IMR-90 (cell line): ENCODE data around the gene KRTAP5-3. TPM values are rescaled to one million over a fixed set of nuclear protein-coding genes. Genes with fewer than 3 reads are reported as not detected.

Experiments used
- ATAC-seq: fragments of 200-7000 bp; cut with Tn5 transposase; 2 replicates; pipeline ENCODE4 v1.9.1; 2020; ENCODE audit warnings: low read depth, mild to moderate bottlenecking, moderate library complexity
- BruUV-seq: library from RNA; stranded (reverse); fragments of 400-500 nt; replicated peaks from 2 replicates; lab custom pipeline; 2021; lab: Mats Ljungman, UMichigan
- CTCF ChIA-PET: fragments of 300-600 bp; formaldehyde crosslinking; extraction: SDS; loops from one replicate; lab custom pipeline; 2021; ENCODE audit warnings: antibody characterized with exemption; lab: Yijun Ruan, JAX
- POLR2A ChIA-PET: fragments of 300-600 bp; sonication (Branson Sonifier 250); formaldehyde crosslinking; loops from one replicate; lab custom pipeline; 2022; ENCODE audit warnings: antibody characterized with exemption; ENCODE audit not compliant: unreplicated experiment; lab: Charles Lee
- DNase-seq: peaks from one replicate; pipeline ENCODE4 v3.0.0; 2013
- H2AFZ ChIP-seq: replicated peaks from 2 replicates; pipeline ENCODE3; 2013; ENCODE audit warnings: low read length, mild to moderate bottlenecking; ENCODE audit not compliant: poor library complexity
- H2AK5ac ChIP-seq: 2 replicates; pipeline ENCODE4 v1.6.1; 2013; ENCODE audit warnings: low read depth, low read length, inconsistent platforms
- H2AK9ac ChIP-seq: replicated peaks from 2 replicates; pipeline ENCODE3; 2013; ENCODE audit warnings: mild to moderate bottlenecking, low read depth, low read length, moderate library complexity; ENCODE audit not compliant: poor library complexity
- H2BK120ac ChIP-seq: 2 replicates; pipeline ENCODE4 v1.6.1; 2013; ENCODE audit warnings: low read depth, low read length, inconsistent platforms
- H2BK15ac ChIP-seq: 3 replicates; pipeline ENCODE4 v1.6.1; 2013; ENCODE audit warnings: low read depth, low read length, inconsistent platforms
- H2BK20ac ChIP-seq: 2 replicates; pipeline ENCODE4 v1.6.1; 2013; ENCODE audit warnings: low read depth, mild to moderate bottlenecking, inconsistent platforms, low read length, moderate library complexity
- H2BK5ac ChIP-seq: 2 replicates; pipeline ENCODE4 v1.6.1; 2013; ENCODE audit warnings: mild to moderate bottlenecking, low read depth, low read length, inconsistent platforms; ENCODE audit not compliant: poor library complexity, severe bottlenecking
- H3K14ac ChIP-seq: replicated peaks from 2 replicates; pipeline ENCODE4 v1.6.1; 2013; ENCODE audit warnings: low read depth, low read length, inconsistent platforms
- H3K18ac ChIP-seq: 2 replicates; pipeline ENCODE4 v1.6.1; 2013; ENCODE audit warnings: low read depth, low read length, control low read depth
- H3K23ac ChIP-seq: 2 replicates; pipeline ENCODE4 v1.6.1; 2013; ENCODE audit warnings: low read depth, low read length, inconsistent platforms
- H3K27ac ChIP-seq: 2 replicates; pipeline ENCODE4 v1.5.1; 2013; ENCODE audit warnings: mild to moderate bottlenecking, control low read depth, low read length; ENCODE audit not compliant: insufficient read depth
- H3K27me3 ChIP-seq: 2 replicates; pipeline ENCODE4 v1.6.1; 2013; ENCODE audit warnings: low read length; ENCODE audit not compliant: control insufficient read depth, insufficient read depth
- H3K36me3 ChIP-seq: 2 replicates; pipeline ENCODE4 v1.6.1; 2013; ENCODE audit warnings: low read length, mixed read lengths; ENCODE audit not compliant: control insufficient read depth, insufficient read depth
- H3K4ac ChIP-seq: 2 replicates; pipeline ENCODE4 v1.6.1; 2013; ENCODE audit warnings: low read depth, low read length, inconsistent platforms
- H3K4me1 ChIP-seq: 2 replicates; pipeline ENCODE4 v1.6.1; 2013; ENCODE audit warnings: low read length, mixed read lengths; ENCODE audit not compliant: control insufficient read depth, insufficient read depth
- H3K4me2 ChIP-seq: 2 replicates; pipeline ENCODE4 v1.6.1; 2013; ENCODE audit warnings: low read depth, mild to moderate bottlenecking, control low read depth, low read length, moderate library complexity
- H3K4me3 ChIP-seq: 2 replicates; pipeline ENCODE4 v1.5.1; 2013; ENCODE audit warnings: low read depth, mild to moderate bottlenecking, control low read depth, low read length, moderate library complexity; ENCODE audit not compliant: insufficient read depth
- H3K56ac ChIP-seq: 2 replicates; pipeline ENCODE4 v1.6.1; 2013; ENCODE audit warnings: low read length, inconsistent platforms; ENCODE audit not compliant: insufficient read depth; ENCODE audit errors: extremely low read depth
- H3K79me1 ChIP-seq, 2 experiments: 2 replicates each; pipeline ENCODE4 v1.6.1; 2013; ENCODE audit warnings: low read length in 2 of 2, inconsistent platforms in 1 of 2, low read depth in 1 of 2
- H3K9ac ChIP-seq: 2 replicates; pipeline ENCODE4 v1.6.1; 2013; ENCODE audit warnings: low read depth, low read length, control low read depth
- H3K9me1 ChIP-seq: 2 replicates; pipeline ENCODE4 v1.6.1; 2013; ENCODE audit warnings: low read length, inconsistent platforms; ENCODE audit not compliant: insufficient read depth
- H3K9me3 ChIP-seq: 2 replicates; pipeline ENCODE4 v1.6.1; 2013; ENCODE audit warnings: low read length; ENCODE audit not compliant: control insufficient read depth, insufficient read depth
- H4K20me1 ChIP-seq: 2 replicates; pipeline ENCODE4 v1.6.1; 2013; ENCODE audit warnings: low read length, inconsistent platforms; ENCODE audit not compliant: insufficient read depth
- H4K5ac ChIP-seq: 2 replicates; pipeline ENCODE4 v1.6.1; 2013; ENCODE audit warnings: mild to moderate bottlenecking, low read depth, low read length, control low read depth
- H4K8ac ChIP-seq, 2 experiments: 2 replicates each; pipeline ENCODE4 v1.6.1; 2013; ENCODE audit warnings: low read depth in 2 of 2, low read length in 2 of 2, control low read depth in 1 of 2, inconsistent platforms in 1 of 2
- H4K91ac ChIP-seq: 2 replicates; pipeline ENCODE4 v1.6.1; 2013; ENCODE audit warnings: low read depth, low read length, inconsistent platforms; ENCODE audit not compliant: insufficient read depth
- CTCF ChIP-seq: conservative IDR thresholded peaks from 2 replicates; pipeline ENCODE4 v1.5.1; 2012; ENCODE audit warnings: mild to moderate bottlenecking, low read depth, low read length, improper control_type of control experiment
- MAZ ChIP-seq: IDR thresholded peaks from 2 replicates; pipeline ENCODE4 v1.6.1; 2012; ENCODE audit warnings: low read depth, mild to moderate bottlenecking, low read length, improper control_type of control experiment, moderate library complexity, borderline replicate concordance
- USF2 ChIP-seq: fragments of 150-350 bp; IDR thresholded peaks from 2 replicates; pipeline ENCODE4 v1.6.1; 2017; ENCODE audit warnings: mild to moderate bottlenecking, antibody characterized with exemption, low read length, low read depth
- WGBS, 2 experiments: methylation state at CpG; one replicate each; pipeline versions ENCODE4 v1.1.5 to v1.1.7; 2013; ENCODE audit warnings: missing lambda C conversion rate in 2 of 2; ENCODE audit not compliant: insufficient read length in 1 of 2; ENCODE audit errors: extremely low coverage in 2 of 2; 5-methylcytosine and 5-hydroxymethylcytosine counted together
- dilution Hi-C: fragments of 300-500 bp; cut with HindIII; formaldehyde crosslinking; loops from one replicate; pipeline ENCODE4 v1.14.3; 2018; ENCODE audit warnings: low sequenced_read_pairs; ENCODE audit not compliant: unreplicated experiment
- in situ Hi-C: fragments of 300-500 bp; cut with MboI; formaldehyde crosslinking; loops from 3 replicates; pipeline ENCODE4 v1.14.3; 2019; ENCODE audit warnings: low sequenced_read_pairs, inconsistent platforms, mixed read lengths
- intact Hi-C: fragments of 100-400 bp; cut with micrococcal nuclease; formaldehyde crosslinking; loops from 2 replicates; pipeline ENCODE4 v1.10.0; 2022
- polyA plus RNA-seq, 3 experiments: library from polyadenylated mRNA; depleted of rRNA; stranded (reverse); fragments of >200 nt; gene quantifications; 2 replicates each; pipeline ENCODE4 v1.2.3, GENCODE V29; 2012; ENCODE audit warnings: low replicate concordance in 1 of 3
- total RNA-seq: library from RNA; depleted of rRNA; stranded (reverse); fragments of >200 nt; gene quantifications from 2 replicates; pipeline ENCODE4 v1.2.3, GENCODE V29; 2012

The KRTAP5-3 gene
- total and polyA plus RNA-seq, 2 of the 4 experiments (the other 2 are of a cell fraction): not detected

GRCh38 chr11:1570896-1571759, 37.1 kb downstream of the KRTAP5-3 start:
- DNase-seq: no peak
- H3K27ac ChIP-seq: peak overlapping the region; percentile 15; the same call in 1 of the 2 replicates
- H2BK20ac ChIP-seq: no peak overlapping the region
- peak; percentile 7 for ATAC-seq
- no peaks in the 10 kb centered on the region for H3K9me1 ChIP-seq
- H3K14ac ChIP-seq: peak overlapping the region; percentile 59
- BruUV-seq: no TSS peak
- H3K4ac ChIP-seq: peak overlapping the region; percentile 65; the same call in 1 of the 2 replicates
- ChIA-PET POLR2A (no interaction called here), CTCF (interaction anchor here (4.4 kb wide), 1 partner anchor 25 kb away, joined by 30 read pairs; no protein-coding TSS in a partner anchor)
- dilution Hi-C loops: no loop called here
- no peak overlapping the region for H4K8ac ChIP-seq
- peak overlapping the region; percentile 93 for H3K4me2 ChIP-seq
- H2BK15ac ChIP-seq: no peak overlapping the region
- H2BK120ac ChIP-seq: no peak overlapping the region
- intact Hi-C loops: no loop called here
- H3K36me3 ChIP-seq: no peaks in the 10 kb centered on the region
- TF ChIP-seq CTCF: no peak
- peak; percentile 5; the same call in 1 of the 2 replicates for TF ChIP-seq MAZ
- no peak for TF ChIP-seq USF2
- H3K79me1 ChIP-seq: peaks cover 11 to 26% of the 10 kb centered on the region in 2 experiments; a peak in 2 of 4 replicates
- H3K4me3 ChIP-seq: peak overlapping the region; percentile 58
- no peak overlapping the region; the same call in 1 of the 2 replicates for H3K23ac ChIP-seq
- peak overlapping the region; percentile 39; the same call in 1 of the 2 replicates for H2AK5ac ChIP-seq
- 3% methylated on average over 10 of the region's 58 CpGs; no CpG with 5 or more reads in 1 of the 2 experiments for WGBS, 2 experiments
- no peak overlapping the region for H3K18ac ChIP-seq
- peak overlapping the region; percentile 57 for H3K9ac ChIP-seq
- peaks cover 3% of the 10 kb centered on the region for H3K4me1 ChIP-seq
- H3K27me3 ChIP-seq: peaks cover 21% of the 10 kb centered on the region
- in situ Hi-C loops: no loop called here
- peak overlapping the region; percentile 85 for H2AFZ ChIP-seq
- no peak overlapping the region for H2BK5ac ChIP-seq
- no peaks in the 10 kb centered on the region for H3K9me3 ChIP-seq
- H4K5ac ChIP-seq: no peak overlapping the region
- peaks cover 60% of the 10 kb centered on the region for H4K20me1 ChIP-seq
- H2AK9ac ChIP-seq: peak overlapping the region; percentile 94
- H4K91ac ChIP-seq: peak overlapping the region; percentile 47; the same call in 1 of the 2 replicates
- H3K56ac ChIP-seq: no peak overlapping the region
